Osteoblast (primary cell): ENCODE data around the gene RSPO4. TPM values are rescaled to one million over a fixed set of nuclear protein-coding genes. Genes with fewer than 3 reads are reported as not detected.
"Not testable (repeated sequence)": the region's sequence is repeated elsewhere in the genome, so short reads cannot be mapped to it uniquely, and the experiment has no call there.

ENCODE experiments used
- DNase-seq: peaks from one replicate; pipeline ENCODE4 v3.0.0; 2011; ENCODE audit warnings: low spot score, mixed read lengths; ENCODE audit not compliant: insufficient read length; ENCODE audit errors: missing footprints
- H2AFZ ChIP-seq: 2 replicates; pipeline ENCODE4 v1.6.0; 2011; ENCODE audit warnings: mild to moderate bottlenecking, low read length
- H3K27ac ChIP-seq: 2 replicates; pipeline ENCODE4 v1.5.1; 2011; ENCODE audit warnings: mild to moderate bottlenecking, low read depth, low read length, moderate library complexity
- H3K27me3 ChIP-seq: 2 replicates; pipeline ENCODE4 v1.6.0; 2012; ENCODE audit warnings: mild to moderate bottlenecking, control low read depth, inconsistent platforms, low read length, moderate library complexity; ENCODE audit not compliant: insufficient read depth
- H3K36me3 ChIP-seq: 2 replicates; pipeline ENCODE4 v1.5.1; 2011; ENCODE audit warnings: mild to moderate bottlenecking, low read length, control low read depth, moderate library complexity; ENCODE audit not compliant: insufficient read depth
- H3K4me1 ChIP-seq: 2 replicates; pipeline ENCODE4 v1.5.1; 2011; ENCODE audit warnings: mild to moderate bottlenecking, low read length, control low read depth, moderate library complexity; ENCODE audit not compliant: insufficient read depth
- H3K4me2 ChIP-seq: 2 replicates; pipeline ENCODE4 v1.6.0; 2011; ENCODE audit warnings: mild to moderate bottlenecking, low read length; ENCODE audit not compliant: insufficient read depth
- H3K4me3 ChIP-seq: fragments of 200-600 bp; sonication (generic); 3 replicates; pipeline ENCODE4 v1.5.1; 2012; ENCODE audit warnings: mild to moderate bottlenecking, low read length, inconsistent platforms; ENCODE audit not compliant: insufficient read depth
- H3K79me2 ChIP-seq: 2 replicates; pipeline ENCODE4 v1.6.0; 2012; ENCODE audit warnings: mild to moderate bottlenecking, low read length, control low read depth, inconsistent platforms; ENCODE audit not compliant: insufficient read depth
- H3K9me3 ChIP-seq: 2 replicates; pipeline ENCODE4 v1.5.1; 2011; ENCODE audit warnings: low read depth, low read length, control low read depth
- H4K20me1 ChIP-seq: 2 replicates; pipeline ENCODE4 v1.6.0; 2012; ENCODE audit warnings: mild to moderate bottlenecking, low read length, control low read depth; ENCODE audit not compliant: insufficient read depth
- total RNA-seq: library from RNA; depleted of rRNA; stranded (reverse); fragments of >200 nt; gene quantifications from 2 replicates; pipeline ENCODE4 v1.2.3, GENCODE V29; 2012
- TF ChIP-seq, protein P1 (sequence below): IDR thresholded peaks from 2 replicates; pipeline ENCODE4 v1.5.1; 2011; ENCODE audit warnings: mild to moderate bottlenecking, low read depth, low read length, moderate library complexity; ENCODE audit errors: extremely low read depth

RSPO4 gene
- total RNA-seq, 1 donor, result not detected

DNA sequence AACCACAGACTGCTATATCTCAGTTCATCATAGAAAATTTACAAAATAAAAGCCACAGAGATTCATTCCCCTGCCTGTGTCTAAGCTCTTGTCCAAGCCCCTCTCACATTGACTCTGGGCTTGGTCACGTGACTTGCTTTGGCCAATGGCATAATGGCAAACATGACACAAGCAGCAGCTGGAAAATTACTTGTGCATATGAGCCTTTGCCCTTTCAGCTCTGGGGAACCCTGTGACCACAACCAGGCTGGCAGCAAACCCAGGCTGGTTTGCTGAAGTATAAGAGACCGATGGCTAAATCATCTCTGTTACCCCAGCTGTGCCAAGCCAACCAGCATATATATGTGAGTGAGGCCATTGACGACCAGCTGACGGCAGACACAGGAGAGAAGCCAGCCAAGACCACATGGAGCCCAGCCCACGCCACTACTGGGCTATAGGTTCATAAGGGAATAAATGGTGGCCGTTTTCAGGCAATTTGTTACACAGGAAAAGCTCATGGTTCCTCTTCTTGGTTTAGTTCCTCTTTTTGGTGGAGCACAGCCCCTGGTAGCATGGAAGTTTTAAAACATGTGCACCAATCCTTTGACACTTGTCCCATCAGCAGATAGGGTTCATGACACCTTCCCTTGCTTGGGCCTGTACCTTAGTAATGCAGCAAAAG lies 31.8 kb upstream of the RSPO4 start:
- H3K4me3 ChIP-seq, result no peak overlapping the region
- H3K4me1 ChIP-seq, result no peaks in the 10 kb centered on the region
- H4K20me1 ChIP-seq, result no peaks in the 10 kb centered on the region
- H3K27me3 ChIP-seq, result no peaks in the 10 kb centered on the region
- no peaks in the 10 kb centered on the region for H3K79me2 ChIP-seq
- TF ChIP-seq, protein P1, sequence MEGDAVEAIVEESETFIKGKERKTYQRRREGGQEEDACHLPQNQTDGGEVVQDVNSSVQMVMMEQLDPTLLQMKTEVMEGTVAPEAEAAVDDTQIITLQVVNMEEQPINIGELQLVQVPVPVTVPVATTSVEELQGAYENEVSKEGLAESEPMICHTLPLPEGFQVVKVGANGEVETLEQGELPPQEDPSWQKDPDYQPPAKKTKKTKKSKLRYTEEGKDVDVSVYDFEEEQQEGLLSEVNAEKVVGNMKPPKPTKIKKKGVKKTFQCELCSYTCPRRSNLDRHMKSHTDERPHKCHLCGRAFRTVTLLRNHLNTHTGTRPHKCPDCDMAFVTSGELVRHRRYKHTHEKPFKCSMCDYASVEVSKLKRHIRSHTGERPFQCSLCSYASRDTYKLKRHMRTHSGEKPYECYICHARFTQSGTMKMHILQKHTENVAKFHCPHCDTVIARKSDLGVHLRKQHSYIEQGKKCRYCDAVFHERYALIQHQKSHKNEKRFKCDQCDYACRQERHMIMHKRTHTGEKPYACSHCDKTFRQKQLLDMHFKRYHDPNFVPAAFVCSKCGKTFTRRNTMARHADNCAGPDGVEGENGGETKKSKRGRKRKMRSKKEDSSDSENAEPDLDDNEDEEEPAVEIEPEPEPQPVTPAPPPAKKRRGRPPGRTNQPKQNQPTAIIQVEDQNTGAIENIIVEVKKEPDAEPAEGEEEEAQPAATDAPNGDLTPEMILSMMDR, result no peak
- no peaks in the 10 kb centered on the region for H3K9me3 ChIP-seq
- DNase-seq, result no peak
- no peak overlapping the region for H3K27ac ChIP-seq
- no peaks in the 10 kb centered on the region for H3K36me3 ChIP-seq
- H3K4me2 ChIP-seq, result no peak overlapping the region
- H2AFZ ChIP-seq, result no peak overlapping the region

DNA sequence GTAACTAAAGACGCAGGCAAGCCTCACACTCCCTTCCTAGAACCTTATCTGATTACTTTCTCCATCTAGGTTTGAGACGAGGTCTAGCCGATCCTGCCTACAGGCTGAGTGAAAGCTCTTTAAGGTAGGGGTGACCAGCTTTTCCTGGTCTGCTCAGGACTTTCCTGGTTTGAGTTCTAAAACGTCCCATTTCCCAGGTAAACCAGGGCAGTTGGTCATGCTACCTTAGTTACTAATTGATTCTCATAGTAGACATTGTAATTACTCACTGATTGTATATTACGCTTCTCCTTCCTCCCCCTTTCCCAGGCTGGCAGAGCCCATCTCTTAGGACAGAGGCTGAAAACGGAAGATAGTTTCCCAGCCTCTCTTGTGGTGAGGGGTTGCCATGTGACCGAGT lies 27.9 kb upstream of the RSPO4 start:
- Histone ChIP-seq H2AFZ (no peak overlapping the region), H3K79me2 (no peaks in the 10 kb centered on the region), H3K4me2 (no peak overlapping the region), H3K4me1 (no peaks in the 10 kb centered on the region), H3K27ac (no peak overlapping the region), H3K27me3 (no peaks in the 10 kb centered on the region), H3K36me3 (no peaks in the 10 kb centered on the region), H4K20me1 (no peaks in the 10 kb centered on the region), H3K9me3 (no peaks in the 10 kb centered on the region), H3K4me3 (no peak overlapping the region)
- no peak for DNase-seq
- TF ChIP-seq, protein P1, result no peak

DNA sequence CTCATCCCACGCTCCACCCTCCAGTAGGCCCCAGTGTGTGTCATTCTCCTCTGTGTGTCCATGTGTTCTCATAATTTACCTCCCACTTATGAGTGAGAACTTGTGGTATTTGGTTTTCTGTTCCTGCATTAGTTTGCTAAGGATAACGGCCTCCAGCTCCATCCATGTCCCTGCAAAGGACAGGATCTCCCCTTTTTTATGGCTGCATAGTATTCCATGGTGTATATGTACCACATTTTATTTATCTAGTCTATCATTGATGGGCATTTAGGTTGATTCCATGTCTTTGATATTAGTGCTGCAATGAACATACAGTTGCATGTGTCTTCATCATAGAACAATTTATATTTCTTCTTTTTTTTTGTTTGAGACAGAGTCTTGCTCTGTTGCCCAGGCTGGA lies 24.1 kb upstream of the RSPO4 start:
- not testable (repeated sequence) for H3K4me3 ChIP-seq, H3K27me3 ChIP-seq, H3K4me1 ChIP-seq, H3K79me2 ChIP-seq, H3K9me3 ChIP-seq, H3K4me2 ChIP-seq, H3K36me3 ChIP-seq, H2AFZ ChIP-seq, H4K20me1 ChIP-seq, H3K27ac ChIP-seq, DNase-seq

GRCh38 chr20:1022871-1023270 lies 20.8 kb upstream of the RSPO4 start:
- TF ChIP-seq, protein P1, result no peak
- H3K9me3 ChIP-seq, result no peaks in the 10 kb centered on the region

More at GRCh38 chr20:1022871-1023270, 20.8 kb upstream of the RSPO4 start:
- no peak for DNase-seq
- Histone ChIP-seq H3K4me2 (no peak overlapping the region), H3K36me3 (no peaks in the 10 kb centered on the region), H2AFZ (no peak overlapping the region), H3K4me1 (no peaks in the 10 kb centered on the region), H3K79me2 (no peaks in the 10 kb centered on the region), H3K4me3 (no peak overlapping the region), H4K20me1 (no peaks in the 10 kb centered on the region), H3K27me3 (no peaks in the 10 kb centered on the region), H3K27ac (no peak overlapping the region)
